Epithelial cell of alveolus of lung (primary cell): ENCODE results near the gene SFTPA2. TPM values are rescaled to one million over a fixed set of nuclear protein-coding genes. Genes with fewer than 3 reads are reported as not detected.

Experiments
- total RNA-seq: library from RNA; depleted of rRNA; stranded (reverse); fragments of >200 nt; gene quantifications from 2 replicates; pipeline ENCODE4 v1.2.1, GENCODE V29; 2015

The SFTPA2 gene
- total RNA-seq: not detected in 2 replicates

DNA sequence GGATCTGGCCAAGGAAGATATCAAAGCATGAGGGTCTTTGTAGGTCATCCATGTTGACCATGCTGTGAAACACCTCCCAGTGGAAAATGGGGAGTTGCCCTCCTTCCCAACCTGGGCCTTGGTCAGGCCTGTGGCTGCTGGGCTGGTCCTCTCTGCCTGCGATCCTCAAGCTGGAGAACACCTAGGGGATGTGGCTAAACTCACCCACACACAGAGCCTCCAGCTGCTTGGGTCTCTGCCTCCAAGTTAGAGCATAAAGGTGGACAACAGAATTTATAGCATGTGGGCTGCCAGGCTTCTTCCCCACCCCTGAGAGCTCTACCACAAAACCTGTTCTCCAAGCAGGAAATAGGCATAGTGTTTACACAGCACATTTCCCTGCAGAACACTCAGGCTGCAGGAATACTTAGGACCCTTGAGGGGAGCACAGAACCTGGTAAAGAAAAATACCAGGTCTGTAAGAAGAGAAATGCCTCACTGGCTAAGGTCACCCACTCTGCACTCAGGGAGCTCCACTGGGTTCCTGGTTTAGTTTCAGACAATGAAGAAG, at the start of gene SFTPA2:
TSS of gene SFTPA2 (minus strand) at position 248 of the 550 bp plus-strand sequence. CDS start 924 bp downstream, outside the sequence.

GRCh38 chr10:79511891-79512583, 48.2 kb downstream of the SFTPA2 start, which contains the start of gene EIF5AL1:
EIF5AL1 (plus strand) TSS chr10:79512533; CDS start chr10:79512650, 117 bp downstream.

Other genes with a start within 250 kb of the SFTPA2 start
- gene PPIF, start 212.9 kb downstream of the SFTPA2 start, total RNA-seq: 46.5 and 65.2 TPM in 2 replicates
- 25.0 and 59.2 TPM in 2 replicates for gene ZCCHC24, start 114.8 kb downstream of the SFTPA2 start, total RNA-seq
- 0.32 and 0.65 TPM in 2 replicates for gene EIF5AL1, start 47.9 kb downstream of the SFTPA2 start, total RNA-seq
- gene SFTPA1, start 50.5 kb upstream of the SFTPA2 start, total RNA-seq: not detected in 2 replicates
- gene NUTM2B, start 142.8 kb upstream of the SFTPA2 start, total RNA-seq: 0.39 and 1.8 TPM in 2 replicates